ENCODE measurements around the gene TTN.

TTN gene

DNA sequence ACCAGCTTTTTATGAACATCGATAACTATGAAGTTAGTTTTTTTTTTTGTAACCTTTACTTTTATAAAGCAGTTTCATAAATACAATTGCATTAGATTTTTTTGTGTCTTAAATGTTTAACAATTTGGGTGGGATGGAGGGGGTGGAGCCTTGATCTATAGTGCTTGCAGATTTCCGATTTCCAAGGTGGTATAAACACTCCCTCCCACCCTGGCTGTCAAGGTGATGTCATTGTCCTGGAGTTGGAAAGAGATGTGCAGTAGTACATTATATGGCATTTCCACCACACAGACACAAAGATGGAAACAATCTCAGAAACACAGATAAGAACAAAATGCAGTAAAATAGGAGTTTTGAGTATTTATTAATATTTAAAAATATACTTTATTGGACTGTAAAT, 114.4 kb downstream of the TTN start:
- TF ChIP-seq, protein P1, sequence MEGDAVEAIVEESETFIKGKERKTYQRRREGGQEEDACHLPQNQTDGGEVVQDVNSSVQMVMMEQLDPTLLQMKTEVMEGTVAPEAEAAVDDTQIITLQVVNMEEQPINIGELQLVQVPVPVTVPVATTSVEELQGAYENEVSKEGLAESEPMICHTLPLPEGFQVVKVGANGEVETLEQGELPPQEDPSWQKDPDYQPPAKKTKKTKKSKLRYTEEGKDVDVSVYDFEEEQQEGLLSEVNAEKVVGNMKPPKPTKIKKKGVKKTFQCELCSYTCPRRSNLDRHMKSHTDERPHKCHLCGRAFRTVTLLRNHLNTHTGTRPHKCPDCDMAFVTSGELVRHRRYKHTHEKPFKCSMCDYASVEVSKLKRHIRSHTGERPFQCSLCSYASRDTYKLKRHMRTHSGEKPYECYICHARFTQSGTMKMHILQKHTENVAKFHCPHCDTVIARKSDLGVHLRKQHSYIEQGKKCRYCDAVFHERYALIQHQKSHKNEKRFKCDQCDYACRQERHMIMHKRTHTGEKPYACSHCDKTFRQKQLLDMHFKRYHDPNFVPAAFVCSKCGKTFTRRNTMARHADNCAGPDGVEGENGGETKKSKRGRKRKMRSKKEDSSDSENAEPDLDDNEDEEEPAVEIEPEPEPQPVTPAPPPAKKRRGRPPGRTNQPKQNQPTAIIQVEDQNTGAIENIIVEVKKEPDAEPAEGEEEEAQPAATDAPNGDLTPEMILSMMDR (IDR thresholded peaks at IDR 0.05; ENCODE audit: low read length, missing control alignments), result no peak
- H3K4me3 ChIP-seq (replicated peaks; ENCODE audit: low read depth, low read length), result no peak overlapping the region
- no peak for DNase-seq (ENCODE audit: low read depth)

DNA sequence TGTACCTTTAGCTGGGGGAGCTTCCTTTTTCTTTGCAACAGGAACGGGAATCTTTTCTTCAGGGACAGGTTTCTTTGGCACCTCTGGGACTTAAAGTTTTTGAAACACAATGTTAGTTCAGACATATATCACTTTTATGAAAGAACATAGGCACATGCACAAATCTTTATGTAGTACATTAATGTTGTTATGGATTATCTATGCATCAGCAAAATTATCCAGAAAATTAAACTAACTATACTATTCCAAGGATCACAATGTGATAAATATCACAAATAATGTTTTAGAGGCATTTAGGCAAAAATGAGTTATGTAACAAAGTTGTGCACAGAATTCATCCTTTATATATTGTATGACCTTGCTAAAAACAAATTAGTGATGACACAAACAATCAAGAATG, 117.4 kb downstream of the TTN start:
- TF ChIP-seq, protein P1 (IDR thresholded peaks at IDR 0.05; ENCODE audit: low read length, missing control alignments), result no peak
- no peak overlapping the region for H3K4me3 ChIP-seq (replicated peaks; ENCODE audit: low read depth, low read length)
- DNase-seq (ENCODE audit: low read depth), result no peak

DNA sequence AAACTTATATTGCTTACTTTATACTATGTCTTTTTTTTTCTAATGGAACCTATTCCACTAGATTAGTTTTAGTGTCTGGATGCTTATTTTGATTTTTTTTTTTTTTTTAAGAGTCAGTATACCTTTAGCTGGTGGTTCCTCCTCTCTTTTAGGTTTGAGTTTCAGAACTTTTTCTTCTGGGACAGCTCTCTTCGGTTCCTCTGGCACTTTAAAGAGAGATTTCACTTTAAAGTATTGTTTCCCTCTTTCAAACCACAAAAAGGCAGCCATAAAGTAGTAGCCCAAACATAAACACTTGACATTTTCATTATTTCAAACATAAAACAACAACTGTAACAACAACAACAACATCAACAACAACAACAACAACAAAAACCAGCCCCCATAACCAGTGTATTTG, 123.3 kb downstream of the TTN start:
- H3K4me3 ChIP-seq (replicated peaks; ENCODE audit: low read depth, low read length), result no peak overlapping the region
- TF ChIP-seq, protein P1 (IDR thresholded peaks at IDR 0.05; ENCODE audit: low read length, missing control alignments), result no peak
- DNase-seq (ENCODE audit: low read depth), result no peak

DNA sequence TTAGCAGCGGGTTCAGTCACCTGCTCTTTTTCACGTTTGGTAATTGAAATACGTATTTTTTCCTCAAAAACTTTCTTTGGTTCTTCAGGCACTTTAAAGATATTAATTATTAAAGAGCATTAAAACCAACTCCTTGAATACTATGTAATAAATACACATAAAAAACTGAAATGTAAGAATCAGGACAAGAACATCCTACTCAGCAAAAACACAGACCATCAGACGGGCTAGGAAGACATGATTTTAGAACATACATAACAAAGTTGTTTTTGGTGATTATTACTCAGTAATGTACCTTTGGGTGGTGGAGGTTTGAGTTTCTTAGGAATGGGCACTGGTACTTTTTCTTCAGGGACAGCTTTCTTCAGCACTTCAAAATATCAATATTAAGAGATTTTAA, 126.1 kb downstream of the TTN start:
- H3K4me3 ChIP-seq (replicated peaks; ENCODE audit: low read depth, low read length), result no peak overlapping the region
- TF ChIP-seq, protein P1 (IDR thresholded peaks at IDR 0.05; ENCODE audit: low read length, missing control alignments), result no peak
- DNase-seq (ENCODE audit: low read depth), result no peak

DNA sequence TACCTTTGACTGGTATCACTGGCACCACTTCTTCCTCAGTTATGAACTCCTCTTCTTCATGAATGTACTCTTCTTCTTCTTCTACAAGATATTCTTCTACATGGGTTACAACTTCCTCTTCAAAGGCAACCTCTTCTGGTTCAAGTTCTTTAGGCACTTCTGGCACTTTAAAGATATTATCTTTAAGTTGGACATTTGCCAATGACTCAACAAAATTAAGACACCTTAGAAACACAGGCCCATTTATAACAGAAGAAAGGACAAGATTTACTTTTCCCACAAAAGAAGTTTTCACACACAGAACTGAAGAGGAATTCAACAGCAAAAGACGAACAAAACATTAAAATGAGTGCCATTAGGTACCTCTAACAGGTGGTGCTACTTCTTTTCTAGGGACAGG, 127.3 kb downstream of the TTN start:
- TF ChIP-seq, protein P1 (IDR thresholded peaks at IDR 0.05; ENCODE audit: low read length, missing control alignments), result no peak
- DNase-seq (ENCODE audit: low read depth), result no peak
- H3K4me3 ChIP-seq (replicated peaks; ENCODE audit: low read depth, low read length), result no peak overlapping the region

DNA sequence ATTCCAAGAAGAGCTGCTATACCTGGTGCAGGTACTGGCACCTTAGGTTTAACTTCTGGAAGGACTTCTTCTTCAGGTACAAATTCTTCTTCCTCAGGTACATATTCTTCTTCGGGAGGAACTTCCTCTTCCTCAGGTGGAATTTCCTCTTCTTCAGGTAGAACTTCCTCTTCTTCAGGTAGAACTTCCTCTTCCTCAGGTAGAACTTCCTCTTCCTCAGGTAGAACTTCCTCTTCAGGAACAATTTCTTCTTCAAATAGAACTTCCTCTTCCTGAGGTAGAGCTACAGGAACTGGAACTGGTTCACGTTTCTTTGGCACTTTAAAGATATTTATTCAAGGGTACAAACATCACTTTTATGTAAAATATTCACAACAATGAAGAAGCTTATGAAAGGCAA, 129.6 kb downstream of the TTN start:
- H3K4me3 ChIP-seq (replicated peaks; ENCODE audit: low read depth, low read length), result no peak overlapping the region
- TF ChIP-seq, protein P1 (IDR thresholded peaks at IDR 0.05; ENCODE audit: low read length, missing control alignments), result no peak
- DNase-seq (ENCODE audit: low read depth), result no peak

DNA sequence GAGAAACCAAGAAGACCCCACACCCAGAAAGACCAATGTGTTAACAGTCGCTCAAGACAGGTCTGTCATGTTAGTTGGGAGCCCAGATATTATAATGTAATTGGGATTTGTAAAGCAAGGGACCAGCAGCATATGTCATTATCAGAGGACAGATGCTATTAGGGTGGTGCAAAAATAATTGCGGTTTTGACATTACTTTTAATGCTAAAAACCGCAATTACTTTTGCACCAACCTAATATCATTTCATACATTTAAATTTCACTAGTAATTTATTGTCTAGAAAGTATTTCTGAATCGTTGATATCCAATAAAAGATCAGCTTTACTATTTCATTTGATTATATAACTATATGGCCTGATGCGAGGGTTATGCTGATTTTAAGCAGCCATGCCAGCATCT, 131.2 kb downstream of the TTN start:
- DNase-seq (ENCODE audit: low read depth), result no peak
- TF ChIP-seq, protein P1 (IDR thresholded peaks at IDR 0.05; ENCODE audit: low read length, missing control alignments), result no peak
- no peak overlapping the region for H3K4me3 ChIP-seq (replicated peaks; ENCODE audit: low read depth, low read length)

All from fibroblast of pulmonary artery (primary cell).